Bone marrow (tissue), 2 donors: ENCODE data around the gene VPS50.
"Not testable (repeated sequence)": the region's sequence is repeated elsewhere in the genome, so short reads cannot be mapped to it uniquely, and the experiment has no call there.

Experiments used
- DNase-seq, 2 donors: peaks; one replicate each; lab custom pipeline; 2025; lab: John Stamatoyannopoulos, UW

The VPS50 gene

DNA sequence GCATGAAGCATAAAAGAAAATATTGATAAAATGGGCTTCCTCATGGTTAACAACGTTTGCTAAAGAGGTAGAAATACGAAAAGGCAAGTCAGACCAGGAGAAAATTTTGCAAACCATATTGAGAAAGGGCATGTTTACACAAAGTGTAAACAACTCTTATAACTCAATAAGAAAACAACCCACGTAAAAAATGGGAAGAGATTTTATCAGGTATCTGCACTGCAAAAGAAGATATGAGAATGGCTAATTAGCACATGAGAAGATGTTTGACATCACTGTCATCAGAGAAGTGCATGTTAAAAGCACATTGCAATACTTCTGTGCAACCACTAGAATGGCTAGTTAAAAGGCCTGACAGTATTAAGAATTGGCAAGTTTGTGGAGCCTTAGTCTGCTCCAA is 99.5 kb downstream of the VPS50 start:
- DNase-seq: no peak

DNA sequence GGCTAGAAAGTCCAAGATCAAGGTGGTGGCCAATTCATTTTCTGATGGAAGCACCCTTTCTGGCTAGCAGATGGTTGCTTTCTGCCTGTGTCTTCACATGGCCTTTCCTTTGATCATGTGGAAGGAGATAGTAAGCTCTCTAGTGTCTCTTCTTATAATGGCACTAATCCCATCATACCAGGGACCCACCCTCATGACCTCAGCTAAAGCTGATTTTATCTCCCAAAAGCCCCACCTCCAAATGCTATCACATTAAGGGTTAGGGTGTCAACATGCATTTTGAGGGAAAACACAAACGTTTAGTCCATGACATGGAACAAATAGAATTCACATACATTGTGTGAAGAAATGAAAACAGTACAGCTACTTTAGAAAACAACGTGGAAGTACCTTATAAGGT is 100.0 kb downstream of the VPS50 start:
- no peak for DNase-seq

DNA sequence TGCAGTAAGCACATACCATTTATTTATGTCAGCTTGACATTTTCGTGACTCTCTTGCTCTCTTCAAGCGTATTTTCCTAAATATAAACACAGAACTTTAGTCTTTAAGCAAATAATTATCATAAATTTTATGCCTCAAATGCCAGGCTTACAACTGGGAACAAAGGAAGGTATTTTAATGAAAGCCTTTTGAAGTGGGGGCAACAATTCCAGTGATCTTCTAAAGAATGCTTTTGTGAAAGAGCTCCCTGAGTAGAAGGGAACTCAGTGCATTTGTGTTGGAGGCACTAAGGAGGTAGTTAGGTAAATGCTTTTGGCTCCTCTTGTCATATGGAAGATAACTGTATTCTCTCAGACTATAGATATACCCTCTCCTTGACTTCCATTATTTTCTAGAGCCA is 104.9 kb downstream of the VPS50 start:
- DNase-seq: no peak

DNA sequence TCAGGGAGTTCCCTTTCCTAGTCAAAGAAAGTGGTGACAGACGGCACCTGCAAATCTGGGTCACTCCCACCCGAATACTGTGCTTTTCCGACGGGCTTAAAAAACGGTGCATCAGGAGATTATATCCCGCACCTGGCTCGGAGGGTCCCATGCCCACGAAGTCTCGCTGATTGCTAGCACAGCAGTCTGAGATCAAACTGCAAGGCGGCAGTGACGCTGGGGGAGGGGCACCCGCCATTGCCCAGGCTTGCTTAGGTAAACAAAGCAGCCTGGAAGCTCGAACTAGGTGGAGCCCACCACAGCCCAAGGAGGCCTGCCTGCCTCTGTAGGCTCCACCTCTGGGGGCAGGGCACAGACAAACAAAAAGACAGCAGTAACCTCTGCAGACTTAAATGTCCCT is 110.0 kb downstream of the VPS50 start:
- not testable (repeated sequence) for DNase-seq

DNA sequence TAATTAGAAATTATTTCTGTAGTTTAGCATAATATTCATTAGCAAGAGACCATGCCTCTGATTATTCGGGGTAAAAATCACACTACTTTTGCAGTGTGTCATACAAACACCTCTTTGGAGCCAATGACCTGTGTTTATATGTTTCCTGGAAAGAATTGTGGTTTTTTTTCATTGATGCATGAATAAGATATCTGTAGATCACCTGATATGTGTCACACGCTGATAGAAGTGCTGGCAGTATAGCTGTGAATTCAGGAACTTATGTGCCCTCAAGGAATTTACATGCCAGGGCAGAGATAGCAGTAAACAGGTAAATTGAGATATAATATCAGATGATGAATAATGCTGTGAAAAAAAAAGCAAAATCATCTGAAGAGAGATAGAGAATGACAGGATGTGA is 118.2 kb downstream of the VPS50 start:
- DNase-seq: no peak

DNA sequence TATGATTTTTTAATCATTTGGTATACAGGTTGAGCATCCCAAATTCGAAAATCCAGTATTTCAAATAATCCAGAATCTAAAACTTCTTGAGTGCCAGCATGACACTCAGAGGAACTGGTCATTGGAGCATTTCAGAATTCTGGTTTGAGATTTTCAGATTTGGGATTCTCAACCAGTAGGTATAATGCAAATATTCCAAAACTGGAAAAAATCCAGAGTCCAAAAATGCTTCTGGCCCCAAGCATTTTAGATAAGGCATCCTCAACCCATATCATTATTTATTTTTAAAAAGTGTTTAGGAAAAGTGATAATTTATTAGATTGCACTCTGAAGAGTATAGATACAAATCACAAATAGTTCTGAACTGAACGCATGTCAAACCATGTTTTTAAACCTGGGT is 120.7 kb downstream of the VPS50 start:
- no peak for DNase-seq

DNA sequence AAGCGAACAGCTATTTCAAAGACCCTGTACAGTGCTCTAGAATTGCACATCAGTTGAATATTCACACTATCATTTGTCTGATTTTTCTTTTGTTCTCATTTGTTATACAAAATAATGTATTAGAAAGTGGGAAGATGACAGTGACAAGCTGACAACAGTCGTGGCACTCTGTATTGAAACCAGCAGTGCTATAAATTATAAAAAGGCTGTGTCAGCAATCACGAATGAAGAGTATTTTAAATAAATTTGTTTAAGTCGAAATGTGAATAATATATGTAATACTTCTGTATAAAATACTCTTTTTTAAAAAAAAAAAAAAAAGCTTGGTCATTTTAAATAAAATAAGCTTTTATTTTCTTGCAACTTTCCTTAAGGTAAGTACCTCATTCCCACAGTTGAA is 122.6 kb downstream of the VPS50 start:
- DNase-seq: no peak

DNA sequence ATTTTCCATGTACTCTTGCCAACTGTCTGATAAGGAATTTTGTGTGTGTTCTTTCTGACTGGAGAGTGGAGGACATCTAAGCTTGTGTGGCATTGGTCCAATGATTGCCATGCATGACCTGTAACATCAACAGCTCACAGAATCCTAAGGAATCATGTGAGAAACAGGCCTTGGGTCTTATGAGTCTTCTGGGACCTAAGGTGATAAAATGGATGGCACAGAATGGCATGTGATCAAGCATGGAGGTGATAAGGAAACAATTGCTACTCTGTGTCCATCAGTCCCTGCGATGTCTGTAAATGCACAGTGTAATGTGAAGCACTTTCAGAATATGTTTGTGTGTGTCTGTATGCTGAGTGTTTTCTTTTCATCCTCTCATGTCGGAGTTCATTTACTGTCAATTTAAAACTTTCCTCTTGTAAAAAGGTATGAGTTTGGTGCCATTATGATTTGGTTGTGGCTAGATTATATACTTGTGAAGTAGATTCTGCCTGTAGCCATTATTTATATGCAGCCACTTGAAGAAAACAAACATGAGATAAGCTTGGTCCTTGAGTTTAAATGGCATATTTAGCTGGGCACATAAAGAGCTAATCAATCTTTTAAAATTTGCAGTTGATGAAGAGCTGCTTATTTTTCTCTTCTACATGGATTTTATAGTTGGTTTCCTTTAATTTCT is 127.5 kb downstream of the VPS50 start:
- DNase-seq: no peak

DNA sequence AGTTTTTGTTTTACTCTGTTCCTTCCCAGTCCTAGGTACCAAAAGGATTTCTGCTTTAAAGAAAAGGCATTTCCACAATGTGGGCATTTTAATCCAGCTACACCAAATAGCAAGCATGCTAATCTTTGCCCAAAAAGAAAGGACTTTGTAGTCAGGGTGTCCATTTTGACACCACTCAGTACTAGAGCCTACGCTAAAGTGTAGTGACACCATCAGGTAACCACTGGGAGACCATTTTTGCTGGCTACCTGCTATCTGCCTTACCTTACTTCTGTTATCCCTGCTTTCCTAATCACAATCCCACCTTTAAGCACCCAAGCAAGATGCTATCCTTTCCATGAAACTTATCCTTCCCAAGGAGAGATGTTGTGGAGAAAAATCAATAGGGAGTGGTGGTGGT is 129.7 kb downstream of the VPS50 start:
- DNase-seq: no peak

DNA sequence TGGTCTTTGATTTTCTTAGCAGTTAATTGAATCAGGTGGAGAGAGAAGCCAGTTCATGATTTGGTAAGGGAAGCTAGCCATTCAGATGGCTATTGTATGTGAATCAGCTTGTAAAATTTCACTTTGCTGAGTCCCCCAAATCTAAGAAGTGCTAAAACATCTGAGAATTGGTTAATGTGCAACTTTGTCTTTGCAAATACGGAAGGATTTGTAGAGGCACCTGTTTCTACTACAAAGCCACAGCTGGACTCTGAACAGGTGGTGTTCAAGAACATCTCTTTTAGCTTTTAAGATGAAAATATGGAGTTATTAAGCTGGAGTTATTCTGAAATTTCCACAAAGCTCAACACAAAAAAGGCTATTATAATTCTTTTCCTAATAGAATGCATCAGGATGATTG is 132.6 kb downstream of the VPS50 start:
- DNase-seq: no peak

DNA sequence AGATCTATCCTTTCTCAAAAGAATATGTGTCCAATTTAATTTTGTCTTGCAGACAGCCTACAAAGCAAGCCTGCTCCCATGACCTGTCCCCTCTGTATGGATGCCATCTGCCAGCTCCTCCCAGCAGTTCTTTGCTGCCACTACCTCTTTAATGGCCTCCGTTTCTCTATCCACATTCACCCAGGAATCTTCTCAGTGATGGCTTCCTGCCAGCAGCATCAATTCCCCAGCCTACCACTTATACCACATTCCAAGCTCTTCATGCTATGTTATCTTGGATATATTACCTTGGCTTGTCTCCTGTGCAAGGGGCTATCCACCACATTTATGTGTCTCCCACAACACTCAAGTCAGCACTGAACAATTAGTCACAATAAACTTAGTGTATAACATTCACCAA is 133.2 kb downstream of the VPS50 start:
- DNase-seq: no peak

DNA sequence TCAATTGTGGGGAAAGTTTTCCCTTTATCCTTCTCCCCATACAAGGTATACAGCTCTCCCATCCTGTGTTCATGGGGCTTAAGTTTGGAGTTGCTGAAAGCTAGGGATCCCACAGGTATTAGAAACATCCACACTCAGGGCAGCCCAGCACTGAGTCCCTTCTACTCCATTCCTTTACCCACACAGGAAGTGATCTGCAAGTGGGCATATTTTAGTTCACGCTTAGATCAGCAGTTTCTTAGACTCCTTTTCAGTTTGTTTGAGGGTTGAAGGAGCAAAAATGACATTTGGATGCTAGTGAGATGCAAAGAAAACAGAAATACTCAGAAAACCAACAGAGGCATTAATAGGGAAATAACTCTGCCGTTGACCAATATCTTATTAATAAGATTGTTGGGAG is 134.7 kb downstream of the VPS50 start:
- DNase-seq: no peak

DNA sequence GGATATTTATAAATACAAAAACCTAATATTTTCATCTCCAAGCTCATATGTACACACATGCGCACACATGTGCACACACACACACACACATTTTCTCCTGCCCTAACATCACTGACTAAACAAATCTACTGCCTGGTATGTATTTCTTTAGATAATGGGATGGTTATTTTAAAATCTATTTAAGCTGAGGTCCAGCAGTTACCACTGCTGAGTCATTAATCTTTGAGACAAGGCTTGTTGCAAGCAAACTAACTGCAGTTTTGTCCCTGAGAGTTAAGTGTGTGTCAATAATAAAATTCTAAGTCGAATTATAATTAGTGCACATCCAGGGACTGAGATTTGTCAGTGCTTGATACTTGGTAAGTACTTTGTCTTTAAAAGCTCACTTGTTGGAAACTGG is 135.1 kb downstream of the VPS50 start:
- DNase-seq: no peak

DNA sequence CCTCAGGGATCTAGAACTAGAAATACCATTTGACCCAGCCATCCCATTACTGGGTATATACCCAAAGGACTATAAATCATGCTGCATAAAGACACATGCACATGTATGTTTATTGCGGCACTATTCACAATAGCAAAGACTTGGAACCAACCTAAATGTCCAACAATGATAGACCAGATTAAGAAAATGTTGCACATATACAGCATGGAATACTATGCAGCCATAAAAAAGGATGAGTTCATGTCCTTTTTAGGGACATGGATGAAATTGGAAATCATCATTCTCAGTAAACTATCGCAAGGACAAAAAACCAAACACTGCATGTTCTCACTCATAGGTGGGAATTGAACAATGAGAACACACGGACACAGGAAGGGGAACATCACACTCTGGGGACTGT is 138.8 kb downstream of the VPS50 start:
- not testable (repeated sequence) for DNase-seq

DNA sequence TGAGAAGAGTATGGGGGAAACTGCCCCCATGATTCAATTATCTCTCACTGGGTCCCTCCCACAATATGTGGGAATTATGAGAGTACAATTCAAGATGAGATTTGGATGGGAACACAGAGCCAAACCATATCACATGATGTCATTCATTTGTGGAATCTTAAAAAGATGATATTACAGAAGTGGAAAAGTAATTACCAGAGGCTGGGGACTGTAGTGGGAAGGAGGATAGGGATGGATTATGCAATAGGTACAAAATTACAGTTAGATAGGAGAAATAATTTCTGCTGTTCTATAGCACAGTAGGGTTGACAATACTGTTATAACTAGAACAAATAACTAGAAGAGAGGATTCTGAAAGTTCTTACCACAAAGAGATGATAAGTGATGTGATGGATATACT is 141.4 kb downstream of the VPS50 start:
- no peak for DNase-seq

DNA sequence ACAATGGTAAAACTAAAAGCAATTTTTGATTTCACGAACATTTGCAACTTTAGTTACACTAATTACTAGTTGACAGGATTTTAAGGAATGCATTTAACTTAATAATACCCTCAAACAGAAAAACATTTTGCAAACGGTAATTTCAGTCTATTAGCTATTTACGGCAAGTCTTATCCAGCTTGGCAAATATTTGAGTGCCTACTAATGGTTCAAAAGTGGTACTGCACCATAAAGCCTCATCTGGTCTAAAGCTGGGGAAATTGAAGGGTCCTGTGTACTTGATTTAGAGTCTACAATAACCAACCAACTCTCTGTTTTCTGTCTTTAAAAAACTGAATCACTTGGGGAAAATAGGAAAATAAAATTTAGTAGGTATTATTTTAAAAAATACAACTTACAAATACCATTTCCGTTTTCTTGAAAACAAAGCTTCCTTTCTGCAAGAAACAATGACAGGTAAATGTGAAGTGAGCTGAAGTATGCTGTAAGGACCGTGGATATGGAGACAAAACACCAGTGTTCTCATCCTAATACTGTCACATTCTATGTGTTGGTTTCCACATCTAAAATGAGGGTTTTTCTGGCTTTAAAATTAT is 142.3 kb downstream of the VPS50 start:
- DNase-seq: no peak

DNA sequence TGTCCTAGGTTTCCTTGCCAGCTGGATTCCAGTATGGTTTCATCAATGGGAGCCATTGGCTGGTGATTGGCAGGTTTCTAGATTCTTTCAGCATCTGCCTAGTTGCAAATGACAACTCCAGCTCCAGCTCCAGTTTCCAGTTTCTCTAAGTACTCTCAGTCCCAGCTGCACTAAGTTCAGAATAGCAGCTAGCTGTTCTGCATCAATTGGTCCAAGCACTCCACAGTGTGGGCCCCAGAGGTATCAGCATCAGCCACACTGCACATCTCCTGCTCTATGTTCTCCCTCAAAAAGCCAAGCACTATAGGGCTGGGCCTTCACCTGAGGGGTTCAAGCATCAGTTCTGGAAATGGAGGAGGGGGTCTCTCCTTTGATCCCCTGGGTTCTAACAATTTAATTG is 143.4 kb downstream of the VPS50 start:
- DNase-seq: no peak

DNA sequence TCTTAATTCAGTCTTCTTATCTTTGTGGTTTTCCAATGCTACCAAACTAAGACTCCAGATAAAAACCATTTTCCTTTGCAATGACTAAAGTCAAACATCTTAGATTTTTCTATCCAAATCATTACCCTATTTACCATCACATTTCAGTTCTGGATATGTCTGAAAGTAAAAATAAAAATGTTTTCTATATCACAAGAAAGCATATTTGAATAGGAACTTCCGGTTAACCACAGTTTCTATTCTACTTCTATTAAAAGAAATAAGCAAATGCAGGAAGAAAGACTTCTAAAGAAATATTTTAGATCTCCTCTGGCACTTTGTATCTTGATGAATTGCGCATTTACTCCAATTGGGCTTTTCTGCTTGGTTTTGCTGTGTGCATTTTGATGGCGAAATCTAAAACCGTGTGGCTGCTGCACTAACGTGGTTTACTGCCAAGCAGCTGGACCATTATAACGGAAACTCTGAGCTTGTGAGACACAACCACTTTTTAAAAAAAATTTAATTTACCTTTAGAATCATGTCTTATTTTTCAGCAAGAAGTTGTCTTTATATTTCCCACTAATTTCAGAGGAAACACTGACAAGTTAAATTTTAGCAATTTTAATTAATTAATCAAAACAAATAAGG is 146.1 kb downstream of the VPS50 start:
- no peak for DNase-seq

DNA sequence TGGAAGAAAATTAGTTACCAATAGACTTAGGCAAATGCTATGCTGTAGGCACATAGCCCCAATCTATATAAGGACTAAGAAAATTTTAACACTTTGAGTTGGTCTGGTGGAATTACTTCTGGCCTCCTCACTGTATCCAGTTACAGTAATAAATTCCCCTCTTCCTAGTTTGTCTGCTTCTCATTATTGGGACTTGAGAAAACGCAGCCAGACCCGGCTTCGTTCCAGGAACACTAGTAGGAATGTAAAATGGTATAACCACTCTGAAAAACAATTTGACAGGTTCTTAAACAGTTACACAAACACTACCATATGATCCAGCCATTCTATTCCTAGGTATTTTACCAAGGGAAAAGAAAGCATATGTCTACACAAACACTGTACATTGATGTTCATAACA is 150.2 kb downstream of the VPS50 start:
- no peak for DNase-seq

DNA sequence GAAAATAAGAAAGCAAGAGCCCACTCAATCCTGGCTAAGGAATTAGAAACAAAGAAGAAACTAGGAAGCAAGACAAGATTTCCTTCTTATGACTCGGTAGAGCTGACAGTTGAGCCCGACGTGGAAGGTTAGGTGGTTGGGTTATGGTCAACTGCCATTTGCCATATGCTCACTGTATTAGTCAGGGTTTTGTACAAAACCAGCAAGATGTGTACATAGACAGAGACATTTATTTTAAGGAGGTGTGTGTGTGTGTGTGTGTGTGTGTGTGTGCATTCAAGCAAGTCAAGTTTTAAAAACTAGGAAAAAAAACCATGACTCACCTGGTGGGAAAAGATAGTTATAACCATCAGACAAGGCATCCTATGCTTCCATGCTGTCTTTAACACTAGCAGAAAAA is 158.5 kb downstream of the VPS50 start:
- no peak for DNase-seq

DNA sequence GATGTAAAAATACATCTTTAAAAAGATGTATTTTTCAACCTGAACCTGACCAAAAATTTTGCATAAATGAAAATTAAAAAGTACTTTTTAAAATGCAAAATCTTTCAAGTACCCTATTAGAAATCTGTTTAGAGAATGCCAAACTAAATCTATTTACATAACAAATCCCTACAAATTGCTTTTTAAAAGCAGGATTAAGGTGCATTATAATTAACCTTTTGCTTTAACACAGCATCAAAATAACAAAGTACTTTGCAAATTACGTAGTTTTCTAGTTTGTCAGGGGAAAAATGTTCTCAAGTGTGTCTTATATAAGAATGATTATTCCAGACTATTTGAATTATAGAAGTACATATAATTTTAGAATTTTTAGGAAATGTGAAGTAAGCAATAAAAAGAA is 160.8 kb downstream of the VPS50 start:
- DNase-seq: no peak

DNA sequence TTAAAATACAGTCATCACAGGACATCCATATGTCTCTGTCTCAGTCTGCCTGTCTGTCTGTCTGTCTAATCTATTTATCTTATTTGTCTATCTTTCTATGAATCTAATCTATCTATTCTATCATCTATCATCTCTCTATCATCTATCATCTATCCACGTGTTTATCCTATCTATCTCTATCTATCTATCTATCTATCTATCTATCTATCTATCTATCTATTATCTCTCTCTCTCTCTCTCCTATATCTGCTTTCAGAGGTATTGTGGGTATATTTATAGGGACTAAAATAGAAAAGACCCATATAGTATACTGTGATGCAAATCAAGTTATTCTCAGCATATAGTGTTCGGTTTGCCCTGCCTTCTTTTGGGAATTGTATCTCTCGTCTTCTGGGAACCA is 167.5 kb downstream of the VPS50 start:
- DNase-seq: no peak

DNA sequence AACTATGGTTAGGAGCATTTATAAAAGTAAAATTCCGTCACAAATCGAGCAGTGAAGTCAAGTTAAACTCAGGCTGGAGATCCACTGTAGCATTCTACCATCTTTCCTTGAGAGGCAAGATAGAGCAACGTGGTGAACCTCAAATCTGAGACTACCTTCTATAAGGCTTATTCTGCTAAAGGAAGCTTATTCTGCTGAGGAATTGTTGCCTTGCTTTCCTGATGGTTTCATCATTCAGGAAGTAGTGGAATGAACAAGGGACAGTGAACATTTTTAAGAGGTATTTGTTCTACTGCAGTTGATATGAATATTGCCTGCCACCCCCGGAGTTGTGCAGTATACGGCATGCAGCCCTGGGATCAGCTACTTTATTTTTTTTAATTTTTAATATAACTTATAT is 170.8 kb downstream of the VPS50 start:
- no peak for DNase-seq

DNA sequence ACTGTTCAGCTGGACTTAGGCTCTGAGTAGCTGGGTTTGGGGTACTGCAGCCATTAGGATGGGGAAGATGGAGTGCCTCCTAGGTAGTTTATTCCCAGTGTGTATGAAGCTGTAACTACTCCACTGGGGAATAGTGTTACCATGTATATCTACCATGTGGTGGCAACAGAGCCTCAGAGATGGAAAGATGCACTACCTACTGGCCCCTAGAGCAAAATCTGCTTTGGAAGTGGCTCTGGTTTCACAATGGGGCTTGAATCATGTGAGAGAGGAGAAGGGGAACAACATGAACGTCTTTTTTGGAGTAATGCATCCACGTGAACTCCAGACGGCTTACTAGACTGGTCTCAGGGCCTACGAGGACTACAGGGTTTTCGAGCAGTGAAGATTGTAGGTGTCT is 175.1 kb downstream of the VPS50 start:
- DNase-seq: no peak
